HG03060 (cell line): ENCODE measurements around the gene CYP4Z1.
"Not testable (repeated sequence)": the region's sequence is repeated elsewhere in the genome, so short reads cannot be mapped to it uniquely, and the experiment has no call there.

Source experiments
- ATAC-seq: cut with Tn5 transposase; IDR thresholded peaks from one replicate; pipeline ENCODE4 v1.9.1; 2021; ENCODE audit warnings: low read depth, moderate number of reproducible peaks; ENCODE audit not compliant: unreplicated experiment

CYP4Z1 gene, protein sequence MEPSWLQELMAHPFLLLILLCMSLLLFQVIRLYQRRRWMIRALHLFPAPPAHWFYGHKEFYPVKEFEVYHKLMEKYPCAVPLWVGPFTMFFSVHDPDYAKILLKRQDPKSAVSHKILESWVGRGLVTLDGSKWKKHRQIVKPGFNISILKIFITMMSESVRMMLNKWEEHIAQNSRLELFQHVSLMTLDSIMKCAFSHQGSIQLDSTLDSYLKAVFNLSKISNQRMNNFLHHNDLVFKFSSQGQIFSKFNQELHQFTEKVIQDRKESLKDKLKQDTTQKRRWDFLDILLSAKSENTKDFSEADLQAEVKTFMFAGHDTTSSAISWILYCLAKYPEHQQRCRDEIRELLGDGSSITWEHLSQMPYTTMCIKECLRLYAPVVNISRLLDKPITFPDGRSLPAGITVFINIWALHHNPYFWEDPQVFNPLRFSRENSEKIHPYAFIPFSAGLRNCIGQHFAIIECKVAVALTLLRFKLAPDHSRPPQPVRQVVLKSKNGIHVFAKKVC

DNA sequence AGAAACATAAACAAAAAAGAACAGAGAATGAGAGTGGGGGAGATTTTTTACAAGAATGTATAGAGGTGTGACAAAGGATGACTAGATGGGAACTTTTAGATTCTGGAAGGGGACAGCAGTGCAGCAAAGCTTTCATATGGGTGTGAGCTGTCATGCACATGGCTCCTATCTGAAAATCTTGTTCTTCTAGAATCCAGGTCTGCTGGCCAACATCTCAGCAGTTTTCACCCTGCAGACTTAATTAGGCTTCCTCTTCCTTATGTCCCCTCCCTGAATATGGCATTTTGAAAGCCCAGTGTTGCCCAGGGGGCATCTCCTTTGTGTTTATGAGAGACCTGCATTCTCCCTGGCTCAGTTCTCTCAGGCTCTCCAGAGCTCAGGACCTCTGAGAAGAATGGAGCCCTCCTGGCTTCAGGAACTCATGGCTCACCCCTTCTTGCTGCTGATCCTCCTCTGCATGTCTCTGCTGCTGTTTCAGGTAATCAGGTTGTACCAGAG is at the start of gene CYP4Z1:
Gene CYP4Z1, plus strand, starts transcription at position 135 of the 498 bp plus-strand sequence. Its CDS starts 260 bp downstream, at position 395.
- ATAC-seq = no peak

DNA sequence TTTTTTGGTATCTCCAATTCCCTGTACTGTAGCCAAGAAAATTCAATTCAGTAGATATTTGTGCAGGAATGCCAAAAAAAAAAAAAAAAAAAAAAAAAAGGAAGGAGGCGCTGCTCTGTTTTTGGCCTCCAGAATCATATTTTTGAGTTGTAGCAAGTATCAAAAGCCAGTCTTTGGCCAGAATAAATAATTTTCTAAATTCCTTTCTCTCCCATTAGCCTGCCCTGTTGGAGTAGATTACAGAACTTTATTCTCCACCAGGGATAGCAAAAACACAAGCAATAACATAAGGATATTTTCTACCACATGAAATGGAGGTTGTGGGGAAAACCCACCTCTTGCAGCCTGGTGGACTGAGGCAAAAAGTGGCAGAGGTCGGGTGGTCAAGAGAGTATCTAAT is 46.0 kb upstream of the CYP4Z1 start:
- no peak for ATAC-seq

DNA sequence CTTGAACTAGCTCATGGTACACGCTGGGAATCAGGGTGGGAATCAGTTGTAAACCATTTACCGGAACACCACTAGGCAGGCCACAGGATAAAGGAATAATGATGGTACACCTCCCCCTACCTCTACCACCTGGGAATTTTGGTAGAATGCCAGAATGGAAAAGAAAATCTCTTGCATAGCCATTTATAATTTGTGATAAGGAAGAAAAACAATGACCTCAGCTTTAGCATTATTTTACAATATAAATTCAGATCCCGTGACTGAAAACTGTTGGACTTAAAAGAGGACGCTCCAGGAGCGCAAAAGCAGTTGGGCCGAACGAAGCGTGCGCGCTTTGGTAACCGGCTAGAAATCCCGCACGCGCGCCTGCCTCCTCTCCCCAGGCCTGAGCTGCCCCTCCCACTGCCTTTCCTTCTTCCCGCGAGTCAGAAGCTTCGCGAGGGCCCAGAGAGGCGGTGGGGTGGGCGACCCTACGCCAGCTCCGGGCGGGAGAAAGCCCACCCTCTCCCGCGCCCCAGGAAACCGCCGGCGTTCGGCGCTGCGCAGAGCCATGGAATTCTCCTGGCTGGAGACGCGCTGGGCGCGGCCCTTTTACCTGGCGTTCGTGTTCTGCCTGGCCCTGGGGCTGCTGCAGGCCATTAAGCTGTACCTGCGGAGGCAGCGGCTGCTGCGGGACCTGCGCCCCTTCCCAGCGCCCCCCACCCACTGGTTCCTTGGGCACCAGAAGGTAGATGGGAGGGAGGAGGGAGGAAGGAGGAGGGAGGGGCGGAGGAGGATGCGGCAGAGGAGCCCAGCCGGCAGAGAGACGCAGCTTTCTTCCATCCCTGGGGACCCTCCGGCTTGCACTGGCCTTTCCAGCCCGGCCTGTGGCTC is 43.5 kb upstream of the CYP4Z1 start, which contains the start of gene CYP4X1:
Gene CYP4X1, plus strand, starts transcription at position 402 of the 873 bp plus-strand sequence. Its CDS starts 149 bp downstream, at position 551.
- ATAC-seq = no peak

DNA sequence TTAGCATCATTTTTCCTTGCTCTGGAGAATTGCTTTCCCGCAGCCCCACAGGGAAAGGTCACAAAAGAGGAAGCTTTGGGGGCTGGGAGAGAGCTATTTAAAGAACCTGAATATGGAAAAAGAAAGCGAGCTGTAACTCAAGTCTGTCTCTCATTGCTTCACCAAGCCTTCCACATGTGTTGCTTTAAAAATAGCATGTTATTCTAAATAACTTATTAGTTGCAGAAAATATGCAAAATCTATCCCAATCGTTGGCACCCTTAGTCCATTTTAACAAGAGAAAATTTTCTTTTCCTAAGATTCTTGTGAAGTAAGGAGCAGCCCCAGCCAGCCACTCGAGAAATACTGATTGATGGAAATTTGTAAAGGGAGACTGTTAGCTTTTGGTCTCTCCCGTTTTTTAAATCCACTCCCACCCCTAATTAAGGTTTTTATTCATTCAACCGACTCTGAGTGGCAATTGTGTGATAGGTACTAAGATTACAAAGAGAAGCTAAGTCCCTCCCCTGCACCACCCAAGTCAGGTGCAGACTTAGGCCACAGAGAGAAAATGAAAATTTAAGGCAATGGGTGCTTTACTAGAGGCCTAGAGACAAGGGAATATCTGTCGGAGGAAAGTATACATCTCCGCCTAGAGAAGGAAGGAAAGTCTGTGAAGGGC is 42.8 kb upstream of the CYP4Z1 start:
- no peak for ATAC-seq

DNA sequence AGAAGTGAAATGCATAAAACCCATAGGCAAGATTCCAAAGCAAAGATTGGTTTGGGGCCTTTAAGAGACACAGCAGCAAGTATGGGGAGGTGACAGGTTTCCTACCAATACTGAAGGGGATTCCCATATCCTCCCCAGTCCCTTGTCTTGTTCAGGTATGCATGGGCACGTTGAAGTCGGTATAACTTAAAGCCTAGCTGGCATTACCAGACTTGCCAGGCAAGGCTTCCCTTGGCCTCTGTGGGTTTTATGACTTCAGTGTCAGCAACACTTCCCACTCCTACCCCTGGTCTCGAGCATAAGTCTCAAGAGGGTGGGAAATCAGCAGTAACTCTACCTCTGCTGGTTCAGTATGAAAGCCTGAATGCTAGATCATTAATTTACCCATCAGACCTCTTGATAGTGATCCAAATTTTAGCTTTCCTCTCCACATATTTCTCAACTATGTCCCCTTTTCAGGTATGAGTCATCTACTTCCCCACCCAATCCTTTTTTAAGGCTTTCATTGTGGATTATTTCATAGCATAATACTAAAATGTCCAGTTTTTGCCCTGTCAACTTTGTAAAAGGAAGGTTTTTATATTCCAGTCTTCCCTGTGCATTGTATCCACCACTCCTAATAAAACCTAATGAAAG is 36.7 kb upstream of the CYP4Z1 start:
- no peak for ATAC-seq

DNA sequence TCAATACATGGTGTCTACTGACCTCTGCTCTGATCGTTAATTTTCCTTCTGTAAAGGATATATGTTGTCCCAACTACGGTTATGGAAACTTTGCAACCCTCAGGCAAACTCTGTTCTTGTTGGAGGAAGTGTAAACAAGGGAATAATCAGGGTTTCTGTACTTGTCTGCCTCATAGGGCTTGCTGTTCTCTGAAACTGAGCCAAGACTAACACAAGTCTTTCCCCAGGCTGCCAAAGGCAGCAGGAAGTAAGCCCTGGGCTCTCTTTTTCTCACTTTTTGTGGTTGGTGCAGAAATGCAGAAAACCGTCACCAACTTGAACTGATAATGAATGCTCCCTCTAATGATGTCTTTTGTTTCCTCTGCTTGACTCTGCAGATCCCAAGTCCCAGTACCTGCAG is 36.0 kb upstream of the CYP4Z1 start:
- no peak for ATAC-seq

DNA sequence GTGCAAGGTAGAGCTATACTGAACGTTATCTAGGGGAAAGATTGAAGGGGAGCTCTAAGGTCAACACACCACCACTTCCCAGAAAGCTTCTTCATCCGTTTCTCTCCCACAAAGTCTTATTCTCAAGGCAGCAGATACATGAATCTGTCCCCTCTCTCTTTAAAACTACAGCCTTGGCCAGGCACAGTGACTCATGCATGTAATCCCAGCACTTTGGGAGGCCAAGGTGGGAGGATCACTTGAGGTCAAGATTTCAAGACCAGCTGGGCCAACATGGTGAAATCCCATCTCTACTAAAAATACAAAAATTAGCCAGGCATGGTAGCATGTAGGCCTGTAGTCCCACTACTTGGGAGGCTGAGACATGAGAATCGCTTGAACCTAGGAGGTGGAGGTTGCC is 35.4 kb upstream of the CYP4Z1 start:
- no peak for ATAC-seq

DNA sequence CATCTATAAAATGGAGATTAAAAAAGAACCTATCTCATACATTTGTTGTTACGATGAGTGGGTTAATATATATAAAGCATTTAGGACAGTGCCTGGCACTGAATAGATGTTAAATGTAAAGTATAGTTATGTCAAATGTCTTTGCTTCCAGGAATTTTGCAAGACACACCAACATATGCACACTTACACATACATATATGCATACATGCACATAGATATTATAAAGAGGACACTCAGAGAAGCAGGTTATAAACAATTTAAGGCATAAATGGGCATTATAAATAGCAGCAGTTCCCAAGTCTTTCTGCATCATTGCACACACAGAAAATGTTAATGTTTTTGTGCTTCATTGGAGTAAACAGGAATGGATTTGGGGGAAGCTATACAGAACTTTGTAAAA is 30.3 kb upstream of the CYP4Z1 start:
- no peak for ATAC-seq

DNA sequence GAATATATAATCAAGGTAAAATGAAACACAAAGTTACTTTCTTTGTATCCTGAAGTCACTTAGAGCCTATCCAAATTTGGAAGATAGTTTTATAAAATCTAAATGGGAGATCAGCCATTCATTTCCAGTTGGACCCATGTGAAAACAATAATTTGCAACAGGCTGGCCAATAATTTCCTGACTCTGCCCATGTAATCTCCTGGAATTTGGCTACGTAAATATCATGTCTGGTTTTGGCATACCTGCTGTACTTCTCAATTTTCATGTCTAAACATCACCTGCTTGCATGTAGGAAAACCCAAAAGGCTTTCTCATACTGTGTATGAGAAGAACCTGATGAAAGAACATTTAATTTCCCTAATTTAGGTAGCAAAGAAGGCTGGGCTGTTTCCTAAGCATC is 7.7 kb upstream of the CYP4Z1 start:
- no peak for ATAC-seq

DNA sequence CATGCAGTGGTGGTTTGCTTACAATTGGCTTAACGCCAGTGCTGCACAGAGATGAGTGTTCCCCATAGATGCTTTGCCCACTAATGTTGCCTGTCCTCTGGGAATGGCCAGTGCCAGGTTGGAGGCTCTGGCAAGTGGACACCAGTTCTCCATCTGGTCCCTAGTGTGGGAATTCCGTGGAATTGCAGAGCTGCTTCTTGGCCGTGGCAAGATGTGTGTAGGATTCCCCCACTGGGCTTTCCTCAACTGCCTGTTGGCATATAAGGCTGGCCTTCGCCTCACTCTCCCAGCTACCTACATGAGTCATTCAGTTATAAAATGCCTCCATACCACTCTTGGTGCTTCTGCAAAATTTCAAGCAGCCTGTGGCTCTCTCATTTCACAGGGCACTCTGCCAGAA is 2.0 kb downstream of the CYP4Z1 start:
- not testable (repeated sequence) for ATAC-seq

DNA sequence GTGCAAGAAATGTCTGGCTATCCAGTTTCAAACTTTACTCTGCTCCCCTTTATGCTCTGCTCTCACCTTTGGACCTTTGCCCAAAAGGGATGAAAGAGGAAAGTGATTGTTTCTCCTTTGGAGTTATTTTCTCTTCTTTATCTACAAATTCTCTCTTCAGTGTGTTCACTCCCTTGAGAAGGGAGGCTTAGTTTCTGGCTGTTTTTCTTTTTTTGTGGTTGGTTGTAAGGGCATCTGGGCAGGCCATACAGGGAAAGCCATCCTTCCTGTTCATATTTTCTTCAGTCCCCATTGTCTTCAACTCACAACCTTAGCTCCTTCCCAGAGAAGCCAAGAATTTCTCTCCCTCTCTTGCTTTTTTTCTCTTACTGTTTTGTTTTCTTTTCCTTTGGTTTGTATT is 2.5 kb downstream of the CYP4Z1 start:
- ATAC-seq = not testable (repeated sequence)

DNA sequence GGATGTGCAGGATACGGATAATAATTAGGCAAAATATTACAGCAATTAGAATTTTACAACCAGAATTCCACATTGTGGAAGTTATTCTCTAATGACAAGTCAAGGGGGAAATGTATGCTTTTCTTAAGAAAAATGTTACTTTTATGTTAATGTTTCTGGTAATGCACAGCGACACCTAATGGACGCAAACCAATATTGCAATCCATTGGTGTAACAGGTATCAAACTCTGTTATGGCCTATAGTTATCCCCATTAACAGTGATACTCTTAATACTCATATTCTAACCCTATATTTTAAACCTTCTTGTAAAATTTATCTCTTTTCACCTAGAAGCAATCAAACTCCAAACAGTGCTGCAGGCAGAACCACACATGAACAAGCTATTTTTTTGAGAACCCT is 22.3 kb downstream of the CYP4Z1 start:
- ATAC-seq = not testable (repeated sequence)

DNA sequence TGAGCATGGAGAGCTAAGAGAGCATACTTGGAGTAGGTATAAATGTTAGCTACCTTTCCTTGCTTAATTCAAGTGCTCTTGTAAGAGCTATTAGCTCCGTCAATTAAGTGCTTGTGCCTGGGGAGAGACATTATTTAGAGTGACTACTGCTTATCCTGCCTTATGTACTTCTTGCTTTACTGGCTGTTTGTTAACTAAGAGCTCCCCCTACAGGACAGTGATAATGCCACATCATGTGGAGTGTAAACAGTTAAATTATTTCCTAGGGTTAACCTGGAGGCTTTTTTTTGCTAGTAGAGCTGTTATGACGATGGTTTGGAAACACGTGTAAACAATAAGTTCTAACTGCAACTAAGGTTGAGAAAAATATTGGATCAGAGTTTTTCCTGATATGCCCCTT is 24.4 kb downstream of the CYP4Z1 start:
- not testable (repeated sequence) for ATAC-seq

DNA sequence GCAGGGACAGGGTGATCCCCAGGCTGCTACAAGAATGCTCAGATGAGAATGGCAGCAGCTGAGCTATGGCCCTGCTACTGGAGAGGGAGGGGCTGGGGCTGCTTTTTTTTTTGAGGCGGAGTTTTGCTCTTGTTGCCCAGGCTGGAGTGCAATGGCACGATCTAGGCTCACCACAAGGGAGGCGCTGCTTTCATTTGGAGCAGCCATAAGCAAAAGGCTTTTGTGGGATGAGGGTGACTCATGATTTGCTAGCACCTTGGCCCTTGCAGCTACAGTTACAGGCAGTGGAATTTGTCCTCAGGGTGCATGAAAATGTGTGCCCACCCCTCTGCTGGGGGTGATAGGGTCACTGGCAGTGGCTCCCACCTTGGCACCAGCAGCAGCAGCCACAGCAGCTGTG is 37.8 kb downstream of the CYP4Z1 start:
- no peak for ATAC-seq

DNA sequence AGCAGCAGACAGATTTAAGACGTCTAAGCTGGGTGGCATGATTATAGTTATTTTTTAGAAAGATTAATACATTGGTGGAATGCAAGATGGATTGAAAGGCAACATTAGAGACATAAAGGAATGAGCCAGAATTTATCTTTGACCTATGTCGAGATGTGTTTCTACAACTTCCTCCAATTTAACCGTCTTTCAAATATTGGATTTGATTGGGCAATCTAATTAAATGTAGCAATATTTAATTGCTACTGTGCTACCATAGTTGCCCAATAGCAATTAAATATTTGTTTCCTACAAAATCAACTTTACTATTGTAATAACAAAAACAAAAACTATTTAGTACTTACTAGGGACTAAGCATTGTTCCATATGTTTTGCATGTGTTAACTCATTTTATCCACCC is 39.8 kb downstream of the CYP4Z1 start:
- ATAC-seq = no peak

DNA sequence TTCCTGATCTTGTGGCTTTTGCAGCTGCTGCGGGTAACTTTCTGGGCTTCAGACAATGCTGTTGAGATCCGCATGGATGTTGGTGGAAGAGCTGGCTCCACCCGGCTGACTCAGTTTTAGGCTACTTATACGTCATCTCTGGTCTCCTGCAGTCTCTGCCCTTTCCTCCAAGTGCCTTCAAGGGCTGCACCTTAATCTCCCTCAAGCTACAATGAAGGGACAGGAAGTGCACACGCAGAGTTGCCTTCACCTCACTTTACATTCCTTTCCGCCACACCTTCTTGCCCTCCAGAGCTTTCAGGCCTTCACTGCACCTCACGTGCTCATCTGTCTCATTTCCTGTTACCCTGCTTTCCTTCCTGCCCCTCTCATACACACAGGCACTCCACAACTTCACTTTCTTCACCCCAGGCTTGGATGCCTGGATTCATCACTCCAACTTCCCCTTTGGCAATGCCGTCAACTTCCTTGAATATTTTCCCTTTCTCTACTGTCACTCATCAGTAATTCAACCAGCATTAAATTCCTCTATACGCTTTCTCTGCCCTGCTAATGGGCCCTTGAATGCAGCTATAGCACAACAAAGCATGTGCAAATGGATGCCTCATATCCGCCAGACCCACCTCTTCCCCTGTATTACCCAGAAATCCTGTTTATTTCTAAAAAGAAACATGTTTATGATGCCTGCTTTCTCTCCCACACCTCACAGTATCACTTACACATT is 41.0 kb downstream of the CYP4Z1 start:
- ATAC-seq = not testable (repeated sequence)

DNA sequence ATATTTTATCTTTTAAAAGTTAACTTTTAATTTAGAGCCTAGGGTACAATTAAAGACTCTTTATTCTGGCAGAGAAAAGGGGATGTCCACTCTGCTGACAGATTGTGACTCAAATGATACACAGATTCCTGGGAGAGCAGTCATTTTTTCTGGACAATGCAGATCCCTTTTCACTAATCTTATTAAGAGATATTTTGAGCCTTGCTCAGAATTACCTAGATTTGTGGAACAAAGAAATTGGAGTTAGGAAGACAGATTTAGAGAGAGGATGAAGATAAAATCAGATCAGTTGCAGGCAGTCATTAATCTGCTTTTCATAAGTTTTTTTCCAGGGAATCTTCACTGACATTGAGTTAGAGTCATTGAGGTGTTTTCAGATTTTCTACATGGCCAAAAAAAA is 42.5 kb downstream of the CYP4Z1 start:
- not testable (repeated sequence) for ATAC-seq

DNA sequence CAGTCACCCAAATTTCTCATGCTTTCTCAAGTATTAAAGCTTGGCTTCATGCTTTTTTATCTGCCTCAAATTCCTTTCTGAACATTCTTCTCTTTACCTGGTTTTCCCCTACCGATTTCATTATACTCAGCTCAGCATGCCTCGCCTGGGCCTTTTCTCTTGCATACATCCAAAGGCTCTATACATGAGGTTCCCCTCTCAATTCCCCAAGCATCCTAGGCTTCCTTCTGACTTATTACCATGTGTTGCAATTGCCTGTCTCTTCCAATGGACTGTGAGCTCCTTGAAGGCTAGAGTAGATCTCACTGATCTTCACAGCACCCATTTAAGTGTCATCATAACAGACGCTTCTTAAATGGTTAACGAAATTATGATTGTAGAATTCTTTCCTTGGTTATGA is 46.1 kb downstream of the CYP4Z1 start:
- no peak for ATAC-seq

DNA sequence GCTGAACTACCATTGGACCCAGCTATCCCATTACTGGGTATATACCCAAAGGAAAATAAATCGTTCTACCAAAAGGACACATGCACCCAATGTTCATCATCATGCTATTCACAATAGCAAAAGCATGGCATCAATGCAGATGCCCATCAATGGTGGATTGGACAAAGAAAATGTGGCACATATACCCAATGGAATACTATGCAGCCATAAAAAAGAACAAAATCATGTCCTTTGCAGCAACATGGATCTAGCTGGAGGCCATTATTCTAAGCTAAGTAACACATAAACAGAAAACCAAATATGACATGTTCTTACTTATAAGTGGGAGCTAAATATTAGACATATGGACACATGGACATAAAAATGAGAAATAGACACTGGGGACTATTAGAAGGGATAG is 54.0 kb downstream of the CYP4Z1 start:
- not testable (repeated sequence) for ATAC-seq
